ENCODE results near the gene RCOR1. TPM values are rescaled to one million over a fixed set of nuclear protein-coding genes. Genes with fewer than 3 reads are reported as not detected.
A peak's percentile ranks its signal among the peaks of the same experiment; 100 is the strongest.

RCOR1 gene
- total and polyA plus RNA-seq, 2 donors from 2014 or later, result 4.9 to 17.9 TPM

DNA sequence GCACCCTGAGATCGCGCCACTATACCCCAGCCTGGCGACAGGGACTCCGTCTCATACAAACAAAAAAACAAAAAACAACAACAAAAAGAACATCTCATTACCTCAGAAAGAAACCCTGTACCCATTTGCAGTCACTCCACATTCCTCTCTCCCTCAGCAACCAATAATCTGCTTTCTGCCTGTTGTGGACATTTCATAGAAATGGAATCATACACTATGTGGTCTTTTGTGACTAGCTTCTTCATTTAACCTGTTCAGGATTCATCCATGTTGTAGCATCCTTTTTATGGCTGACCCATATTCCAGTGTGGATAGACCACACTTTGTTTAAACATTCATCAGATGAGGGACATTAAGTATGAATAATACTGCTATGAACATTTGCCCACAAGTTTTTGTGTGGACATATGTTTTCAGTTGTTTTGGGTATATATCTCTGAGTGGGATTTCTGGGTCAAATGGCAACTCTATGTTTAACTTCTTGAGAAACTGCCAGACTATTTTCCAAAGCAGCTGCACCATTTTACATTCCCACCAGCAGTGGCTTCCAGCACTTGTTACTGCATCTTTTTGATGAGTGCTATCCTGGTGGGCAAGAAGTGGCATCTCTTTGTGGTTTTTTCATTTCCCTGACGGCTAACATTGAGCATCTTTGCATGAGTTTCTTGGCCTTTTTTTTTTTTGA lies 5.9 kb upstream of the RCOR1 start:
- H3K9ac ChIP-seq (ENCODE audit: low read length in 3 of 3), result no peak overlapping the region
- H3K4me3 ChIP-seq (ENCODE audit: low read length in 3 of 3), result no peak overlapping the region
- no peaks in the 10 kb centered on the region for H3K9me3 ChIP-seq (ENCODE audit: control insufficient read depth in 2 of 3, insufficient read depth in 1 of 3, low read length in 3 of 3)
- H3K4me1 ChIP-seq (ENCODE audit: control insufficient read depth in 2 of 3, insufficient read depth in 2 of 3, low read depth in 1 of 3, low read length in 3 of 3), result peaks cover 0 to 5% (median 3%) of the 10 kb centered on the region in 3 donors
- peak in 1 of 5 donors; percentile 40 for DNase-seq
- FAIRE-seq, result no peak
- no peaks in the 10 kb centered on the region for H3K36me3 ChIP-seq (ENCODE audit: control insufficient read depth in 2 of 3, insufficient read depth in 3 of 3, low read length in 3 of 3)
- intact Hi-C loops (cut with DNase I), result no loop called here
- H3K27me3 ChIP-seq (ENCODE audit: control insufficient read depth, insufficient read depth, low read length), result no peaks in the 10 kb centered on the region
- no peak for TF ChIP-seq CTCF (IDR thresholded peaks at IDR 0.05; ENCODE audit: borderline replicate concordance, extremely low read depth, insufficient read depth)
- no peak overlapping the region for H3K27ac ChIP-seq (ENCODE audit: low read depth in 2 of 2, low read length in 2 of 2)

DNA sequence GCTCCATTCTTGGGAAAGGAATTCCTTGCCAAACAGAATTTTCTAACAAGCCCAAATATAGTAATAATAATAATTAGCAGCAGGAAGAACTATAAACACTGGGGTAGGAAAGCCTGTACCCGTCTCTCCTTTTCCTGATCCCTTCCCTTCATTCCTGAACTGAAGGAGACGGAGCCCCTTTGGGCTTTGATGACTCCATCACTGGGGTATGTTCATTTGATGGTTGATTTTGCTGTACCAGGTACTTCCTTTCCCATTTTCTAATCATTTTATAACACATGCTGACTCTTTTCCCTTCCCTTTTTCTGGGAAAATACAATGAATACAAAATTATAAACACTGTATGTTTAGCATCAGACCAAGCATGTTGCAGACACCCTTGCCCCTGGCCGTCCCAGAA lies 3.6 kb upstream of the RCOR1 start:
- Histone ChIP-seq H3K27ac (ENCODE audit: low read depth in 2 of 2, low read length in 2 of 2) (no peak overlapping the region), H3K4me3 (ENCODE audit: low read length in 3 of 3) (no peak overlapping the region), H3K27me3 (ENCODE audit: control insufficient read depth, insufficient read depth, low read length) (no peaks in the 10 kb centered on the region), H3K36me3 (ENCODE audit: control insufficient read depth in 2 of 3, insufficient read depth in 3 of 3, low read length in 3 of 3) (no peaks in the 10 kb centered on the region), H3K4me1 (ENCODE audit: control insufficient read depth in 2 of 3, insufficient read depth in 2 of 3, low read depth in 1 of 3, low read length in 3 of 3) (peaks cover under 1 to 8% (median 3%) of the 10 kb centered on the region in 3 donors), H3K9me3 (ENCODE audit: control insufficient read depth in 2 of 3, insufficient read depth in 1 of 3, low read length in 3 of 3) (no peaks in the 10 kb centered on the region), H3K9ac (ENCODE audit: low read length in 3 of 3) (no peak overlapping the region)
- no peak for FAIRE-seq
- TF ChIP-seq CTCF (IDR thresholded peaks at IDR 0.05; ENCODE audit: borderline replicate concordance, extremely low read depth, insufficient read depth), result no peak
- DNase-seq, result no peak
- intact Hi-C loops (cut with DNase I), result no loop called here

- Histone ChIP-seq H3K9me3 (ENCODE audit: control insufficient read depth in 2 of 3, insufficient read depth in 1 of 3, low read length in 3 of 3) (no peaks in the 10 kb centered on the region), H3K36me3 (ENCODE audit: control insufficient read depth in 2 of 3, insufficient read depth in 3 of 3, low read length in 3 of 3) (no peaks in the 10 kb centered on the region), H3K27me3 (ENCODE audit: control insufficient read depth, insufficient read depth, low read length) (no peaks in the 10 kb centered on the region), H3K9ac (ENCODE audit: low read length in 3 of 3) (no peak overlapping the region), H3K4me1 (ENCODE audit: control insufficient read depth in 2 of 3, insufficient read depth in 2 of 3, low read depth in 1 of 3, low read length in 3 of 3) (peaks cover 3 to 8% (median 6%) of the 10 kb centered on the region in 3 donors), H3K27ac (ENCODE audit: low read depth in 2 of 2, low read length in 2 of 2) (no peak overlapping the region), H3K4me3 (ENCODE audit: low read length in 3 of 3) (no peak overlapping the region)
- no peak for TF ChIP-seq CTCF (IDR thresholded peaks at IDR 0.05; ENCODE audit: borderline replicate concordance, extremely low read depth, insufficient read depth)
- DNase-seq (peak in 1 of 5 donors; percentile 56), FAIRE-seq (no peak)
- intact Hi-C loops (cut with DNase I), result no loop called here
These were observed 2.6 kb upstream of the RCOR1 start for GRCh38 chr14:102589761-102590290.

Data from kidney (tissue), 14 donors.